NCI-H1417 (cell line): Measurements from ENCODE around the gene DUS3L.
A peak's percentile ranks its signal among the peaks of the same experiment; 100 is the strongest.

Source experiments
- DNase-seq, 3 experiments: peaks; one replicate each; lab custom pipeline; 2025; lab: John Stamatoyannopoulos, UW

DUS3L gene

GRCh38 chr19:5790559-5791520 lies at the start of gene DUS3L:
Gene DUS3L, minus strand, starts transcription at chr19:5791163. Its CDS starts 22 bp downstream, at chr19:5791141.
- peak; percentile 90 to 99 (median 97) for DNase-seq

- no peak for DNase-seq
Measured at GRCh38 chr19:5839065-5840017, 48.4 kb upstream of the DUS3L start, which contains the start of gene FUT6. Gene FUT6, minus strand, starts transcription at chr19:5839702. Its CDS starts 7,135 bp downstream, at chr19:5832567.

GRCh38 chr19:5838353-5839064 lies 47.5 kb upstream of the DUS3L start:
- DNase-seq, result no peak

GRCh38 chr19:5837761-5838352 lies 46.9 kb upstream of the DUS3L start:
- no peak for DNase-seq

GRCh38 chr19:5832527-5833216 lies 41.7 kb upstream of the DUS3L start:
- DNase-seq, result no peak

- DNase-seq, result no peak
Measured at GRCh38 chr19:5832061-5832460, 41.1 kb upstream of the DUS3L start.

- DNase-seq, result no peak
Measured at GRCh38 chr19:5831159-5831558, 40.2 kb upstream of the DUS3L start.

GRCh38 chr19:5829567-5830310 lies 38.8 kb upstream of the DUS3L start:
- no peak for DNase-seq

GRCh38 chr19:5828661-5829566 lies 38.0 kb upstream of the DUS3L start:
- peak; percentile 31 to 84 (median 70) for DNase-seq

GRCh38 chr19:5827891-5828660 lies 37.1 kb upstream of the DUS3L start:
- peak; percentile 93 to 97 (median 97) for DNase-seq

GRCh38 chr19:5827342-5827890 lies 36.5 kb upstream of the DUS3L start:
- DNase-seq, result no peak

GRCh38 chr19:5826531-5827341 lies 35.8 kb upstream of the DUS3L start:
- peak; percentile 77 to 98 (median 96) for DNase-seq

GRCh38 chr19:5825178-5825577 lies 34.2 kb upstream of the DUS3L start:
- DNase-seq, result no peak

GRCh38 chr19:5824751-5825150 lies 33.8 kb upstream of the DUS3L start:
- no peak for DNase-seq

- DNase-seq, result no peak
Measured at GRCh38 chr19:5823579-5824281, 32.8 kb upstream of the DUS3L start.

- no peak for DNase-seq
Measured at GRCh38 chr19:5822181-5822844, 31.4 kb upstream of the DUS3L start.
